Gastrocnemius medialis (tissue), 4 donors: Measurements from ENCODE around the gene ALG12. TPM values are rescaled to one million over a fixed set of nuclear protein-coding genes. Genes with fewer than 3 reads are reported as not detected.

Experiments
- ATAC-seq, 2 donors: fragments of 150-250 bp; one replicate each; pipeline ENCODE4 v1.9.1; 2016
- DNase-seq, 2 donors: peaks; one replicate each; pipeline ENCODE4 v3.0.0-alpha.2; 2019
- H3K27ac ChIP-seq, 4 donors: fragments of 200-600 bp; sonication (generic); 1 replicate in 1 of 4; 2 replicates in 3 of 4; pipeline ENCODE4 v1.5.1; 2016 to 2018; ENCODE audit warnings: mild to moderate bottlenecking in 2 of 4, moderate library complexity in 1 of 4
- H3K27me3 ChIP-seq, 3 donors: fragments of 200-600 bp; sonication (generic) in 2 of 3; 1 replicate in 1 of 3; 2 replicates in 2 of 3; pipeline versions ENCODE4 v1.5.1 to v1.6.0; 2016 to 2019; ENCODE audit warnings: mild to moderate bottlenecking in 1 of 3, moderate library complexity in 1 of 3
- H3K36me3 ChIP-seq, 2 donors: fragments of 200-600 bp; sonication (generic) in 1 of 2; one replicate each; pipeline ENCODE4 v1.5.1; 2017 to 2018
- H3K4me1 ChIP-seq, 2 donors: fragments of 200-600 bp; sonication (generic) in 1 of 2; one replicate each; pipeline ENCODE4 v1.5.1; 2016 to 2017; ENCODE audit warnings: mild to moderate bottlenecking in 2 of 2
- H3K4me3 ChIP-seq, 4 donors: fragments of 200-600 bp; sonication (generic) in 3 of 4; 1 replicate in 1 of 4; 2 replicates in 3 of 4; pipeline ENCODE4 v1.5.1; 2016 to 2019; ENCODE audit warnings: mild to moderate bottlenecking in 2 of 4
- H3K9me3 ChIP-seq, 3 donors: fragments of 200-600 bp; sonication (generic) in 2 of 3; 1 replicate in 1 of 3; 2 replicates in 2 of 3; pipeline ENCODE4 v1.5.1; 2016 to 2019
- CTCF ChIP-seq, 5 experiments: fragments of 450-650 bp in 3 of 5; fragments of 200-600 bp in 2 of 5; sonication (generic) in 2 of 5; IDR thresholded peaks in 4 of 5; conservative IDR thresholded peaks in 1 of 5; 1 replicate in 4 of 5; 2 replicates in 1 of 5; pipeline ENCODE4 v1.5.1; 2016 to 2019; ENCODE audit warnings: antibody characterized with exemption in 5 of 5, mild to moderate bottlenecking in 3 of 5, moderate library complexity in 3 of 5
- POLR2A ChIP-seq, 2 donors: fragments of 450-650 bp; IDR thresholded peaks; one replicate each; pipeline ENCODE4 v1.6.1; 2017; ENCODE audit warnings: antibody characterized with exemption in 2 of 2, mild to moderate bottlenecking in 2 of 2, moderate library complexity in 2 of 2
- in situ Hi-C, 4 donors: fragments of 200-750 bp; cut with MboI; loops; one replicate each; pipeline versions ENCODE4 v1.15.0 to v1.8.0; 2017; ENCODE audit warnings: low sequenced_read_pairs in 4 of 4
- intact Hi-C: fragments of 100-400 bp; cut with DNase I; formaldehyde crosslinking; loops from one replicate; pipeline ENCODE4 v1.15.1; 2023; ENCODE audit warnings: low total_unique reads
- total RNA-seq, 4 donors: library from RNA; depleted of rRNA; stranded (reverse); fragments of >200 nt; gene quantifications; one replicate each; pipeline versions ENCODE4 v1.1.0 to v1.2.3, GENCODE V29; 2016

Gene ALG12
- total RNA-seq, 4 donors from 2014 or later = 6.4 to 9.6 (median 8.2) TPM

- no peak overlapping the region for H3K27ac ChIP-seq
- ATAC-seq = no peak
- intact Hi-C loops (no loop called here), in situ Hi-C loops (no loop called here)
- no peak for DNase-seq
- H3K27me3 ChIP-seq = no peaks in the 10 kb centered on the region
- peaks cover 0 to 32% of the 10 kb centered on the region in 2 donors for H3K36me3 ChIP-seq
- no peaks in the 10 kb centered on the region for H3K9me3 ChIP-seq
- no peak for TF ChIP-seq CTCF (IDR thresholded peaks at IDR 0.05 in 4 of 5, conservative IDR thresholded peaks at IDR 0.05 in 1 of 5)
- no peak for TF ChIP-seq POLR2A (IDR thresholded peaks at IDR 0.05)
- no peak overlapping the region for H3K4me3 ChIP-seq
- H3K4me1 ChIP-seq = peaks cover 7 to 9% of the 10 kb centered on the region in 2 donors
These were observed 5.2 kb upstream of the ALG12 start for GRCh38 chr22:49923445-49923844.

- in situ Hi-C loops = no loop called here
These were observed 4.7 kb upstream of the ALG12 start for GRCh38 chr22:49922926-49923325.

GRCh38 chr22:49922484-49922883 lies 4.2 kb upstream of the ALG12 start:
- in situ Hi-C loops = no loop called here
- DNase-seq (no peak), ATAC-seq (no peak)
- Histone ChIP-seq H3K4me1 (peaks cover 7 to 12% of the 10 kb centered on the region in 2 donors), H3K9me3 (no peaks in the 10 kb centered on the region), H3K36me3 (peaks cover 0 to 32% of the 10 kb centered on the region in 2 donors), H3K27ac (no peak overlapping the region), H3K27me3 (no peaks in the 10 kb centered on the region), H3K4me3 (no peak overlapping the region)
- intact Hi-C loops = no loop called here
- TF ChIP-seq POLR2A (IDR thresholded peaks at IDR 0.05) (no peak), CTCF (IDR thresholded peaks at IDR 0.05 in 4 of 5, conservative IDR thresholded peaks at IDR 0.05 in 1 of 5) (no peak)

More at GRCh38 chr22:49922926-49923325, 4.7 kb upstream of the ALG12 start:
- ATAC-seq (no peak), DNase-seq (no peak)
- intact Hi-C loops = no loop called here
- TF ChIP-seq POLR2A (IDR thresholded peaks at IDR 0.05) = no peak
- no peak for TF ChIP-seq CTCF (IDR thresholded peaks at IDR 0.05 in 4 of 5, conservative IDR thresholded peaks at IDR 0.05 in 1 of 5)
- H3K27me3 ChIP-seq = no peaks in the 10 kb centered on the region
- H3K27ac ChIP-seq = no peak overlapping the region
- peaks cover 0 to 32% of the 10 kb centered on the region in 2 donors for H3K36me3 ChIP-seq
- no peaks in the 10 kb centered on the region for H3K9me3 ChIP-seq
- H3K4me3 ChIP-seq = no peak overlapping the region
- H3K4me1 ChIP-seq = peaks cover 7 to 9% of the 10 kb centered on the region in 2 donors

- Histone ChIP-seq H3K9me3 (no peaks in the 10 kb centered on the region), H3K36me3 (peaks cover 0 to 32% of the 10 kb centered on the region in 2 donors), H3K4me1 (peaks cover 13 to 19% of the 10 kb centered on the region in 2 donors), H3K27me3 (no peaks in the 10 kb centered on the region), H3K27ac (no peak overlapping the region), H3K4me3 (no peak overlapping the region)
- TF ChIP-seq CTCF (IDR thresholded peaks at IDR 0.05 in 4 of 5, conservative IDR thresholded peaks at IDR 0.05 in 1 of 5) (no peak), POLR2A (IDR thresholded peaks at IDR 0.05) (no peak)
- intact Hi-C loops (no loop called here), in situ Hi-C loops (no loop called here)
- no peak for ATAC-seq
- DNase-seq = no peak
These were observed 3.5 kb upstream of the ALG12 start for GRCh38 chr22:49921508-49922278.
